Hepatic stellate cell (primary cell): ENCODE results near the gene PRKCA.
"Not testable (repeated sequence)": the region's sequence is repeated elsewhere in the genome, so short reads cannot be mapped to it uniquely, and the experiment has no call there.

ENCODE experiments used
- DNase-seq: peaks from one replicate; pipeline ENCODE4 v3.0.0; 2011; ENCODE audit warnings: low spot score

Gene PRKCA

DNA sequence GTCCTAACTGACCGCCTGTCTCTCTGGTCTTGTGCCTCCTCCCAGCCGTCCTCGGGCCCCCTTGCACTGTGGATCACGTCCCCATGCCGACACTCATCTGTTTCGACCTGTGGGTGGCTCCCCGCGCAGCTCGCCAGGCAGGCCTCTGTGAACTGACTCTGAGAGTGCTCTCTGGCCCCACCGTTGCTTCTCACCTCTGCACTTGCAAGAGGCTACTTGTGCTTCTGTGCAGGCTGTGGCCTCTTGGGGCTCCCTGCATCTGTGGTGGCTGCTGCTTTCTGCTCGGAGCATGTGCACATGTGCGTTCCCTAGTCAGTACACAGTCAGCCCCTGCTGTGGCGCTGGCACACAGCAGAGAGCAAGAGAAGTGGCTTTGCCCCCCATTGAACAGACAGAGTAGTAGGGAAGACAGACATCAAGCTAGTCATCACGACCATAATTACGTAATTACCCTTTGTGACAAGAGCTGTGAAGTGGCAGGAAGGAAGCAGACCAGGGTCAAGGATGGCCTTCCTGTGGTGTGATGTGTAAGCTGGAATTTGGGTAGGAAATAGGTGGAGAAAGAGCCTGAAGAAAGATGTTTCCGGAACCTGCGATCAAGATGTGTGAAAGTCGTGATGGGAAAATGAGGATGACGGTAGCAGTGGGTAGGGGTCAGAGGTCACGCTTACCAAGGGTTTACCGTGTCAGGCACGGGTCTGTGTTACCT is 276.5 kb downstream of the PRKCA start:
- no peak for DNase-seq

DNA sequence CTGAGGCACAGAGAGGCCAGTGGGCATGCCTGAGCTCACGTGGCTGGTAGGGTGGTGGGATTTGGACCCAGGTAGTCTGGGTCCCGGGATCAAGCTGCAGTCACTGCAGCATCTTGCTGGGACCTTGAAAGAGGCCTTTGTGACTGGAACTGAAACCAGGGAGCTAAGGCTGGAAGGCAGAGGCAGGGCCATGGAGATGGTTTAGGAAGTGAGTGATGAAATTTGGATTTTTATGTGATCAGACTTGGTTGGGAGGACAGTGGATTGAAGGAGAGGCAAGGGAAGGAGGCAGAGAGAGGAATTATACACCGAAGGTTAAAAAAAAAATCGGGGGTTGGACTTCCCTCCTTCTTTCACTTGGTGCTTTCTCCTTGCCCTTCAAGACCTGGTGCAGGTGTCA is 277.1 kb downstream of the PRKCA start:
- no peak for DNase-seq

DNA sequence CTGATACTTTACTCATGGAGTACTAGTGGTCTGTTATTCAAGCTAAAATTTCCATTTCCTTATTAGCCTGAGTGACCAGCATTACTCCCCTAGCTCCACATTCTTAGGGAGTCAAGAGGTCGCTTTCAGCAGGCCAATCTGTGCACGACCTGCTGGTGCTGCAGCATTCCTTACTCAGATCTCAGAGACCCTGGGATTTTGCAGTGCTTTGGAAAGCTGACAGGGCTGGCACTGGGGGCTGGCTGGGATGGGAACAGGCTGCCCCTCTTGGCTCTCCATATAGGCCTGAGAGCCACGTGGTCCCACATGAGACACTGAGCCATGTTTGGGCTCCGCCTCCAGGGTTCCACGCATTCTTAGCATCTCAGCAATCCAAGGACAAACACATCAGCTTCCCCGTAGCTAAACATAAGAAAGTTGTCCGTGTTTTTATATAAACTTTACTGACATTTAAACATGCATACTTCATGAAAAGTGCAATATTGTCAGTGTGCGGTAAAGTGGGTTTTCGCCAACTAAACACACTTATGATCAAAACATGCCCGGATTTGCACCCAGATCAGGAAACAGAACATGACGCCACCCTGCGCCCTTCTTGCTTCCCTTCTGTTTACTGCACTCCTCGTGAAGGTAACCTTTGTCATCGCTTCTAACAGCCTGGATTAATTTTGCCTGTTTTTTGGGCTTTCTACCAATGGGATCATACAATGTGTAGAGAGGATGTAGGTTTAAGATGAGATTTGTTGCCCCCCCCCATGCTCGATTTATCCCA is 278.0 kb downstream of the PRKCA start:
- peak; percentile 80 for DNase-seq

DNA sequence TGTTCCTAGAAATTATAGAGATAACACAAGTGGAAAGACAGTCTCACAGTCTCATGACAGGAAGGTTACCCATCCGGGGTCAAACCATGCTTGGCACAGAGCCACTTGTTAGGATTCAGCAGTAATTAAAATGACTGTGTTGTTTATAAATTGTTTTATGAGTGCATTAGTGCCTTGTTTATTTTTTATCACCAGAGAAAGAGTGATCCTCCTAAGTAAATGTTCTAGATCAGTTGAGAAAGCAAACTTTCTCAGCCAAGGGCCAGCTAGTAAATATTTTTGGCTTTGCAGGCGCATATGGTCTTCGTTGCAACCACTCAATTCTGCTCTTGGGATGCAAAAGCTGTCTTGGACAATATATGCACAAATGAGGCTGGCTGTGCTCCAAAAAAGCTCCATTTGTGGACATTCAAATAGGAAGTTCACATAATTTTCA is 278.6 kb downstream of the PRKCA start:
- DNase-seq: no peak

DNA sequence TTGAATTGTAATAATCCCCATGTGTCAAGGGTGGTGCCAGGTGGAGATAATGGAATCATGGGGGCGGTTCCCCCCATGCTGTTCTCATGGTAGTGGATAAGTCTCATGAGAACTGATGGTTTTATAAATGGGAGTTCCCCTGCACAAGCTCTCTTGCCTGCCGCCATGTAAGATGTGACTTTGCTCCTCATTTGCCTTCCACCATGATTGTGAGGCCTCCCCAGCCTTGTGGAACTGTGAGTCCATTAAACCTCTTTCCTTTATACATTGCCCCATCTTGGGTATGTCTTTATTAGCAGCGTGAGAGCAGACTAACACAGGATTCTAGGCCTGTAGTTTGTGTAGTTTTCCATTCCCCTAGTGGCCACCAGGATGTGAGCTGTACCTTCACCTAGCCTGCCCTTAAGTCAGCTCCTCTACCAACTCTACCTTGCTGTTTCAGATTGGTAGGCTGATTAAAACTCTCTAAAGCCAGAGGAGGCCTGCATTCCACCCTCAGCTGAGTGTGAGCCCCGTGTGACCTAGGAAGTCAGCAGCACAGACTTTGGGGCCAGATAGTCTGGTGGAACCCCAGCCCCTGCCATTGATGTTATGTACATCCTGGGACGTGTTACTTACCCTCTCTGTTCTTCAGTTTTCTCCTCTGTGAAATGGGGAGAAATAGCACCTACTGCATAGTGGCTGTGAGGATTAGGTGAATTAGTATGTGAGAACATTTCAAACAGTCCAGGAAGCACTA is 280.1 kb downstream of the PRKCA start:
- no peak for DNase-seq

DNA sequence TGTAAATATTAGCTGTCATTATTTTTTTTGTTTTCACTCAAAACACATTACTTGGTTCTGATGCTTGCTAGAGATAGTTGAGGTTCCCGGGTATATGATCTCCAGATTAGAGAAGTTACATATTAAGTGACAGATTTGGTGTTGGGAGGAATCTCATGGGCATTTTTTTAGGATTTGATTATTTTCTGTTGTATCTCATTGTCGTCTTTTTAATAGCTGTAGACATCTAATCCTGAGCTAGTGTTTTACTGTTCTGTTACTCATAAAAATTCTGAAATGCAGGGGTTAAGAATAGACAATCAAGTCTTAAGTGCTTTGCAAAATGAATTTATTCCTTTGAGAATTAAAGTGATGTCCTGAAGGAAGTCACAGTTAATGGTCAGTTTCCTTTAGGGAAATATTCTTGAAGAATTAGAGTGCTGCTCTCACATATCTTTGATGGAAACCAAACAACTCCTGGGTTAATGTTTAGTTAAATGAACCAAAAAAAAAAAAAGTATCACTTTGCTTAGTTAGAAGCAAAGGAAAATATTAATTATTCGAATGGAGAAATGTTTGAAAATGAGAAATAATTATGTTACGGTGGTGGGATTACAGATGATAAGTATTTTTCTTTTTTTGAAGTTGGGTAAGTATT is 280.8 kb downstream of the PRKCA start:
- no peak for DNase-seq

DNA sequence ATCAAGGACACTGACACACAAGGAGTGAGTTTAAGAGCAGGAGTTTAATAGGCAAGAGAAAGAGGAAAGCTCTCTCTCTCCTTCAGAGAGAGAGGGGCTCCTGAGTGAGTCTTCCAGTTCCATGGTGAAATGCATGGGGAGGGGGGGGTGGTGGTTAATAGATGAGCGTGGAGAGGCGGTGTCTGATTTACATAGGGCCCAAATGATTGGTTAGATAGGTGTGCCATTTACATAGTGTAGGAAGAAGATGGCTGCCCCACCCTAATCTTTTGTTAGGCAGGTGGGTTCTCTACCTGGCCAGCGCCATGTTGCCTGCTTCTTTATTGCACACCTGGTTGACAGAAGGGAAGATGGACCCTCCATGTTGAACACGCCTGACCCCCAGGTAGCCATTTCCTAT is 282.5 kb downstream of the PRKCA start:
- no peak for DNase-seq

DNA sequence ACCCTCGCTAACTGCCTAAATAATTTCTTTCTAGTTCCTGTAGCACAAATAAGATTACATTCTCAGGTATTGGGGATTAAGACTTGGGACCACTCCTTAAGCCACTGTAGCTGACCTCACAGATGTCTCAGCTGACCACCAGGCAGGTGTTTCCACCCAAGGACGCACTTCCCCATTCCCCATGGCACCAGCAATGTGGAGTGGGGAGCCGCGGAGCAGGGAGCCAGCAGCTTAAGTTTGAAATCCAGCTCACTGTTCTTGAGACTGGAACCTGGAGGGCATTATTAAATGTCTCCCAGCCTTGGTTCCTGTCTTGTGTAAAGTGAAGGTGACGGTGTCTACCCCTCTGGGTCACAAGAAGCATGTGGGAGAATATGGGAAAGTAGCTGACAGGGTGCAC is 283.1 kb downstream of the PRKCA start:
- DNase-seq: no peak

DNA sequence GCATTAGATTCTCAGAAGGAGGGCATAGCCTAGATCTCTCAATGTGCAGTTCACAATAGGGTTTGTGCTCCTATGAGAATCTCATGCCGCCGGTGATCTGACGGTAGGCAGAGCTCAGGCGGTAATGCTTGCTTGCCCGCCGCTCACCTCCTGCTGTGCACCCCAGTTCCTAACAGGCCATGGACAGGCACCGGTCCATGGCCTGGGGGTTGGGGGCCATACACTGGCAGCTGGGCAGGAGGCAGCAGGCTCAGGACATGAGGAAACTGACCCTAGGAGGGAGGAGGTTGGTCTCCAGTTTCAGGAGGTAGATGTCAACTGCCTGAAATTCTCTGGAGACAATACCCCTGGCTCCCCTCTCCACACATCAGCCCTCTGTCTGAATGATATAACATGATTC is 287.5 kb downstream of the PRKCA start:
- DNase-seq: no peak

DNA sequence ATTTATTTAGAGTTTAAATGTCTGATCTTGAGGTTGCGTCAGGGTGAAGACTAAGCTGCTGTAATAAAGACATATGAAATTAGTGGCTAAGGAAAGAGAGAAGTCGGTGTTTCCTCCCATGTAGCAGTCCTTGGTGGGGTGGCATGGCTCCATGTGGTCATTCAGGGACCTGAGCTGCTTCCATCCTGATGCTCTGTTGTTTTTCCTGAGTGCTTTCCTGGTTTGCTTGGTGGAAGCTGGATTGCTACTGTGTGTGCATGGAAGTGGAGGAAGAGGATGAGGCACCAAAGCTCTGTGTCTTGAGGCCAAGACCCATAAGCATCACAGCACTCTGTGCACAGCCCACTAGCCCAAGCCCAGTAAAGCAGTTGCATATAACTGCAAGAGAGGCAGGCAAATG is 290.7 kb downstream of the PRKCA start:
- DNase-seq: no peak

DNA sequence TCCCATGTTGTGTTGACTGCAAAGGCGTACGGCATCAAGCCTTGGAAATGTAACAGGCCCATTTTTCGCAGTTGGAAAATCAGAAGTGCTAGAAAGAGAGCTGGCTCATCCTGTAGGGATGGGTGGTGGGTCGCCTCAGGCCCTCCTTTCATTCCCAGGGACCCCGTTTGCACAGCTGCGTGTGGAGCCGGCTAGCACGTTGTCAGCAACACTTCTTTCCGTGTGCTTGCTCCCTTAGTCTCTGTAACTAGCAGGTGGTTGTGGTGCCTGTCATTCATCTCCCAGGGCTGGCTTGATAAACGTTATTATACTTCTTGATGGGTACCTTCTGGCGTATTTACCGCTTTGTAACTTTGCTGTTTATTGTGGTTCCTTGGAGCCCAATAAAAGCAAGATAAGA is 293.5 kb downstream of the PRKCA start:
- DNase-seq: no peak

DNA sequence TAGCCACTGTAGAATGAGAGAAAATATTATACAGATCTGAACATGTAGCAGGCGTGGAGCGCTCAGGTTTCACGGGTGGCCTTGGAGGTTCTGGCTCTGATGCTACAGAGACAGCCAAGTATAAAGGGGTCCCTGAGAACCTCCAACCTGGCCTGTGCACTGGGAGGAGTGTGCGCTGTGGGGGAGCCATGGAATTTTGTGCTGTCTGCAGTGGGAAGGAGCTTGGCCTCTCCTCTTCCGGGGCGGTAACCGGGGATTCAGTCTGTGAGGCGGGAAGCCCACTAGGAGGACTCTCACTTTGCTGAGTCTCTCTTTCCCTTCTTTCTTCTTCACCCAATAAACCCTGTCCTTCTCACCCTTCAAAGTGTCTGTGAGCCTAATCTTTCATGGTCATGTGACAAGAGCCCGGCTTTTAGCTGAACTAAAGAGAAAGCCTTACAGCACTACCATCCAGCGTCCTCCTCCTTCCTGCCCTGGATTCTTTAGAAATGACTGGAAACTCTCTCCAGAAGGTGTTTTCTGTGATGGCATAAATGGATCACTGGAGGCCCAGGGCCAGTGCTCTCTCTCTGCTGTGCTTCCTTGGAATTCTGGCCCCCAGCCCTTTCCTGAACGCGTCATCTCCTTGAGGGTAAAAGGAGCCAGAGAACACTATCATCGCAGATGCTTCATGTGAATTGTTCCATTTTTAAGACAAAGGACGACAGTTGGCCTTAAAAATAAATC is 300.4 kb downstream of the PRKCA start:
- no peak for DNase-seq

DNA sequence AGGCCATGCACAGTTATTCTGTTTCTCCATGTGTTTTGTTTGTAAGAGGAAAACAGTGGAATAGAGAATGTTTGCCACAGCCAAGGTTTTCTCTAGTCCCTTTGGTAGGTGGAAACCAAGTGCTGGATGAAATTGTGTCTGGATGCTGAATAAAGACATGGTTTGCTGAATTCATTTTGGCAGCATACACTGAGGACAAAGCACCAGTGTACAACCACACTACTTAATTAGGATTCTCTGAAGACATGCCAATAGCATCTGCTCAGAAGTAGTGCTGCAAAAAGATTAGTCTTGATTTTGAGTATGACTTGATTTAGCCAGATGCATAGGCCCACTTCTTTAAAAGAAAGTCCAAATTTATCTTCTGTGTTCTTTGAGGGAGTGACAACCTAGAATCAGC is 302.0 kb downstream of the PRKCA start:
- no peak for DNase-seq

DNA sequence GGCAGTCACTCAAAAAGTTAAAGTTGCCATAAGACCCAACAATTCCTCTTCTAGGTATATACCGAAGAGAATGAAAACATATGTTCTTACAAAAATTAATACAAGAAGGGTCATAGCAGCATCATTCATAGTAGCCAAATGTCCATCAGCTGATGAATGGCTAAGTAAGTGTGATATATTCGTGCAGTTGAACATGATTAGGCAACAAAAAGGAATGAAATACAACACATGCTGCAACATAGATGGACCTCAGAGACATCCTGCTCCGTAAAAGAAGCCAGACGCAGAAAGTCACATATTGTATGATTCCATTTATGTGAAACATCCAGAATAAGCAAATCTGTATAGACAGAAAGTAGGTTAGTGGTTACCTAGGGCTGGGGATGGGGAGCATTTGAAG is 303.1 kb downstream of the PRKCA start:
- DNase-seq: no peak

DNA sequence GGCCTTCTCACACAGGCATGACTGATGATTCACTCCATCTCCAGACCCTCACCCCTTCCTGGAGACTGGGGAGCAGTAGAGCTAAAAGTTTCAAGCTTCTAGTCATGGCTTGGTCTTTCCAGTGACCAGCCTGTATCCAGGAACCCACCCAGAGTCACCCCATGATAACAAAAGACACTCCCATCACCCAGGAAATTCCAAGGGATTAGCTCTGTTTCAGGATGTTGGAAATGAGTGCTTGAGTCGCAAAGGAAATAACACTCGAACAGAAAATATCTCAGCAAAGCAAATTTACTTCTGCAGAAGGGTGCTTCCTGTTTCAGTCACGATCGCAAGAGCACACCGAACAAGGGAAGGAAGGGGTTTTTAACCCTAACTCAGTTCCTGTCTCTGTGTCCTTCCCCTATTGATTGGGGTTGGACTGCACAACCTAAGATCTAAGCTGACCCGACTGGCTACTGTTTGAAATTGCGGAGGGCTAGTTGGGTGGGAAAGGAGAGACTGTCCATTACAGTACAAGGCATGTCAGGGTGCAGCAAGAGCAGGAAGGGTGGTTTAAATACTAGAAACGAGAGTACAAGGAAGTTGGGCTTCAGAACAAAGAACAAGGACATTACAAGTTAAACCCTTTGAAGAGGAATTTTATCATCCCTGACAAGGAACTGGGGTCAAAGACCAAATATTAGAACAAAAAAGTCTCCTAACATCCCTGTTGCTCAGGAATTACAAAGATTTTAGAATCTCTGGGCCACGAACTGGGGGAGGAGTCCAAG is 308.1 kb downstream of the PRKCA start:
- DNase-seq: no peak

DNA sequence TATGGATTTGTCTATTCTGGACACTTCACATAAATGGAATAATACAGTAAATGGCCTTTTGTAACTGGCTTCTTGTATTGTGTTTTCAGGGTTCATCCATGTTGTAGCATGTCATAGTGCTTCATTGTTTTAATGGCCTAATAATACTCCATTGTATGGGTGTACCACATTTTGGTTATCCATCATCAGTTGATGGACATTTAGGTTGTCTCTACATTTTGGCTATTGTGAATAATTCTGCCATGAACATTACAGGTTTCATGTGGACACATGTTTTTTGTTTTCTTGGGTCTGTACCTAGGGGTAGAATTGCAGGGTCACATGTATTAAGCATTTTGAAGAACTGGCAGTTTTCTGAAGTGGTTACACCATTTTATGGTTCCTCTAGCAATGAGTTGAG is 309.0 kb downstream of the PRKCA start:
- no peak for DNase-seq

DNA sequence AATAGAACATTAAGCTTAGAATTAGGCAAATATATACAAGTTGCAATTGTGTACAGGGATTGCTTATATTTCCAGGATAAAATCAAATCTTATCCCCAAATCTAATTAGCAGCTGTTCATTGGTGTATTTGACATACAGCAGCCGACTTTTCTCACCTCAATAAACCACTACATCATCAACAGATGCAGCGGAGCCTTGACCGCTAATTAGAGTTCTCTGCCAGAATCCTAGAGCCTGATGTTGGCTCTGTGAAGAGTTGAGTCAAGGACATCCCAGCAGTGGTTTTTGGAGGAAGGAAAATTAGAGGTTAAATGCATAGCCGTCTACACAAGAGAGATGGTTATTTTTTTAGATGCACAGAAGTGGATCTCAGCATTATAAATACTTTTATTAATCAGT is 310.6 kb downstream of the PRKCA start:
- no peak for DNase-seq

DNA sequence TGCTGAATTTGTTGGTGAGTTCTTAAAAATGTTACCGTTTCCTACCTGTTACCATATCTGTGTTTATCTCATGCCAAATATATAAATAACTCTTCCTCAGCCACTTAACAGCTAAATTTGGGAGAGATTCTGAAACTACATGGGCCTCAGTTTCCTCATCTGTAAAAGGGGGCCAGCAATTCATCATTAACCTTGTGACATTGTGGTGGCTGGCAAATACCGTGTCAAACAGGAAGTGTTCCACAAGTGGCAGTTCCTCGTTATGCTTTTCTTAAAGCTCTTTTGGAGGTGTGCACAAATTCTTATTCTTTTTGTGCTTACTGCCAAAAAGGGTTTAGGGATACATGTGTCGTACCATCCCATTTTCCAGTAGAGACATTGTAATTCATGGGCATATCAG is 312.1 kb downstream of the PRKCA start:
- DNase-seq: no peak

DNA sequence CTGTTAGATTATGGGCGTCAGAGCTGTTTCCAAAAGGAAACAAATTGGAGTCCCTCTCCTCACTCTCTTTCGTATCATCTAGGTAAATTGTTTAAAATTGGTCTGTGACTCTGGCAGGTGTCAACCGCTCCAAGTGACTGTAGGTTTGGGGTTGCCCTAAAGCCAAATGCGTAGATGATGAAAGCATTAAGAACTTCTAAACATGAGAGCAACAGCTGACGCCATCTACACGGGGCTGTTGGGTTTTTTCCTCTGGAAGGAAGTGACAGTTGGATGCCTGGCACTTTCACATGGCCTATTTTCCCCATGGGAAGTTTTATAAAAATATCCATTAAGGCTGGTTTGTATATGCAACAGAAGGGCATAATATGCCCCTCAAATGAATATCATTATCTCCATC is 316.8 kb downstream of the PRKCA start:
- DNase-seq: no peak

DNA sequence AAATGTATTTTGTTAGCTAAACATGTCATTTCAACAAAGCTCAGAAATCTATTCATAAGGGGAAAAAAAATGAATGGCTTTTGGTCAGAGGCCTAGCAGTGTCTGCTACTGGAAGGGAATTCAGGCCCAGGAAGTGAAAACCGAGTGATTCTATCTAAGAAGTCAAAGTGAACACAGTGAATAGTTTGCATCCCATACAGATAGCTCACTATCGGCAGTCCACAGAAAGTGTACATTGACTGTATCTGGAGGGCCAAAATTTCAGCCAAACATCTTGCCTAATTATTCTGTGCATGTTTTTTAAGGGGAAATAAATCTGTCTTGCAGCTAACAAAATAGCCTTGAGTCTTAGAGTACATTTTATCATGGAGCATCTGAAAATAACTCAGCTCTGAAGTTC is 318.1 kb downstream of the PRKCA start:
- DNase-seq: no peak

DNA sequence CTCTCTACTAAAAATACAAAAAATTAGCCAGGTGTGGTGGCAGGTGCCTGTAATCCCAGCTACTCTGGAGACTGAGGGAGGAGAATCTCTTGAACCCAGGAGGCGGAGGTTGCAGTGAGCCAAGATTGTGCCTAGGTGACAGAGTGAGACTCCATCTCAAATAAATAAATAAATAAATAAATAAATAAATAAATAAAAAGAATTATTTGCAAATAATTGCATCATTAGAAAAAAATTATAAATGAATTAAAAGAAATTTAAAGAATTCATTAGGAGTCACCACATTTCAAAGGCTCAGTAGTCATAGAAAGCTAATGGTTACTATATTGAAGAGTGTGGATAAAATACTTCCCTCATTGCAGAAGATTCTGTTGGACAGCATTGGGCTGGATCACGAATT is 322.2 kb downstream of the PRKCA start:
- DNase-seq: not testable (repeated sequence)
